Motor neuron (in vitro differentiated cells): ENCODE results near the gene HOXD4. TPM values are rescaled to one million over a fixed set of nuclear protein-coding genes. Genes with fewer than 3 reads are reported as not detected.

ENCODE experiments used
- ATAC-seq, 8 experiments: fragments of 200-7000 bp; cut with Tn5 transposase; replicated peaks in 6 of 8; 2 replicates each; pipeline ENCODE4 v1.8.0; 2021; ENCODE audit warnings: mild to moderate bottlenecking in 8 of 8, moderate library complexity in 8 of 8
- H3K27ac ChIP-seq, 2 donors: fragments of 250-450 bp; sonication (Bioruptor Pico); 2 replicates each; pipeline ENCODE4 v1.9.0; 2021; ENCODE audit warnings: antibody characterized with exemption in 2 of 2, mild to moderate bottlenecking in 2 of 2, moderate library complexity in 1 of 2
- H3K4me1 ChIP-seq, 2 donors: fragments of 250-450 bp; sonication (Bioruptor Pico); replicated peaks in 1 of 2; 2 replicates each; pipeline ENCODE4 v1.6.1; 2021; ENCODE audit warnings: antibody characterized with exemption in 2 of 2, mild to moderate bottlenecking in 2 of 2, moderate library complexity in 1 of 2
- H3K4me3 ChIP-seq, 5 donors: fragments of 250-450 bp; sonication (Bioruptor Pico); 2 replicates each; pipeline ENCODE4 v1.9.0; 2021; ENCODE audit warnings: antibody characterized with exemption in 5 of 5, mild to moderate bottlenecking in 5 of 5, moderate library complexity in 4 of 5
- WGBS, 10 experiments: fragments of 450-650 bp; shearing (Covaris generic); methylation state at CpG; one replicate each; pipeline ENCODE4 v1.0.0; 2022; 5-methylcytosine and 5-hydroxymethylcytosine counted together
- in situ Hi-C, 9 experiments: fragments of 400-800 bp; cut with MboI; loops; one replicate each; pipeline ENCODE4 v1.15.0; 2021; ENCODE audit warnings: low sequenced_read_pairs in 9 of 9, low pct_unique_long_range_greater_than_20kb in 2 of 9; ENCODE audit not compliant: unreplicated experiment in 9 of 9
- total RNA-seq, 8 experiments: library from RNA; unstranded; fragments of 300-600 nt; gene quantifications; 2 replicates each; pipeline versions ENCODE4 v1.2.3 to v1.2.4, GENCODE V29; 2022

Gene HOXD4
- total RNA-seq, 8 experiments from 2014 or later = 6.6 to 51.2 (median 20.2) TPM

- in situ Hi-C loops = no loop called here
- 40 to 85% (median 60%) methylated on average over 1 to 2 of the region's 2 CpGs; no CpG with 5 or more reads in 4 of the 10 experiments for WGBS, 10 experiments
- H3K4me1 ChIP-seq = peaks cover 46 to 70% of the 10 kb centered on the region in 2 donors
- ATAC-seq = no peak
- no peak overlapping the region for H3K27ac ChIP-seq
- H3K4me3 ChIP-seq = no peak overlapping the region
Observed at GRCh38 chr2:176169711-176170110, 18.4 kb downstream of the HOXD4 start.

GRCh38 chr2:176170602-176171305 lies 19.4 kb downstream of the HOXD4 start:
- Histone ChIP-seq H3K27ac (peak overlapping the region; percentile 94 to 95), H3K4me3 (peak overlapping the region in 4 of 5 donors; percentile 32 to 50 (median 44)), H3K4me1 (peaks cover 51 to 74% of the 10 kb centered on the region in 2 donors)
- 13 to 100% (median 17%) methylated on average over 1 of the region's 1 CpG; no CpG with 5 or more reads in 7 of the 10 experiments for WGBS, 10 experiments
- in situ Hi-C loops = no loop called here
- ATAC-seq = peak in 7 of 8 experiments; percentile 35 to 78 (median 52)

- WGBS, 10 experiments = 0 to 5% (median 2%) methylated on average over 1 to 19 of the region's 51 CpGs; no CpG with 5 or more reads in 6 of the 10 experiments
- Histone ChIP-seq H3K4me1 (peaks cover 51 to 74% of the 10 kb centered on the region in 2 donors), H3K27ac (peak overlapping the region; percentile 94 to 95), H3K4me3 (peak overlapping the region; percentile 28 to 50 (median 39))
- in situ Hi-C loops = no loop called here
- peak in 5 of 8 experiments; percentile 33 to 41 (median 38) for ATAC-seq
Observed at GRCh38 chr2:176171351-176172006, 20.1 kb downstream of the HOXD4 start.

- no peak for ATAC-seq
- 0 to 100% (median 53%) methylated on average over 1 to 14 of the region's 60 CpGs; no CpG with 5 or more reads in 2 of the 10 experiments for WGBS, 10 experiments
- Histone ChIP-seq H3K4me3 (peak overlapping the region; percentile 28 to 50 (median 39)), H3K27ac (peak overlapping the region; percentile 94 to 95), H3K4me1 (peaks cover 54 to 77% of the 10 kb centered on the region in 2 donors)
- in situ Hi-C loops = no loop called here
Observed at GRCh38 chr2:176172007-176172894, 20.9 kb downstream of the HOXD4 start.

- Histone ChIP-seq H3K4me1 (peaks cover 57 to 81% of the 10 kb centered on the region in 2 donors), H3K4me3 (peak overlapping the region; percentile 28 to 50 (median 39)), H3K27ac (peak overlapping the region; percentile 94 to 95)
- ATAC-seq = no peak
- 2 to 100% (median 11%) methylated on average over 3 to 14 of the region's 14 CpGs; no CpG with 5 or more reads in 1 of the 10 experiments for WGBS, 10 experiments
- in situ Hi-C loops = no loop called here
Observed at GRCh38 chr2:176172895-176173566, 21.7 kb downstream of the HOXD4 start.

- in situ Hi-C loops = no loop called here
- H3K27ac ChIP-seq = peak overlapping the region; percentile 94 to 95
- peaks cover 58 to 79% of the 10 kb centered on the region in 2 donors for H3K4me1 ChIP-seq
- WGBS, 10 experiments = 0 to 91% (median 0%) methylated on average over 1 to 7 of the region's 7 CpGs
- no peak for ATAC-seq
- H3K4me3 ChIP-seq = peak overlapping the region; percentile 28 to 50 (median 39)
Observed at GRCh38 chr2:176173567-176174381, 22.4 kb downstream of the HOXD4 start.

GRCh38 chr2:176174382-176174823 lies 23.1 kb downstream of the HOXD4 start:
- in situ Hi-C loops = no loop called here
- ATAC-seq = peak in 5 of 8 experiments; percentile 26 to 40 (median 35)
- whole genome bisulfite sequencing, 10 experiments = 0 to 96% (median 6%) methylated on average over 3 to 8 of the region's 14 CpGs; no CpG with 5 or more reads in 1 of the 10 experiments
- peaks cover 58 to 73% of the 10 kb centered on the region in 2 donors for H3K4me1 ChIP-seq
- H3K27ac ChIP-seq = peak overlapping the region; percentile 94 to 95
- peak overlapping the region; percentile 28 to 50 (median 39) for H3K4me3 ChIP-seq

- Histone ChIP-seq H3K4me3 (peak overlapping the region; percentile 28 to 50 (median 39)), H3K4me1 (peaks cover 54 to 70% of the 10 kb centered on the region in 2 donors), H3K27ac (peak overlapping the region; percentile 94 to 95)
- ATAC-seq = peak in 5 of 8 experiments; percentile 42 to 57 (median 52)
- in situ Hi-C loops = no loop called here
- WGBS, 10 experiments = 0 to 88% (median 1%) methylated on average over 5 to 13 of the region's 47 CpGs; no CpG with 5 or more reads in 6 of the 10 experiments
Observed at GRCh38 chr2:176174824-176175708, 23.7 kb downstream of the HOXD4 start.

GRCh38 chr2:176175709-176176607 lies 24.6 kb downstream of the HOXD4 start:
- in situ Hi-C loops = no loop called here

GRCh38 chr2:176177580-176178037 lies 26.3 kb downstream of the HOXD4 start:
- in situ Hi-C loops = no loop called here
- no peak for ATAC-seq
- peak overlapping the region; percentile 28 to 44 (median 31) for H3K4me3 ChIP-seq
- peaks cover 35 to 45% of the 10 kb centered on the region in 2 donors for H3K4me1 ChIP-seq
- WGBS, 10 experiments = 0 to 100% (median 17%) methylated on average over 1 to 3 of the region's 12 CpGs; no CpG with 5 or more reads in 7 of the 10 experiments
- H3K27ac ChIP-seq = peak overlapping the region; percentile 94 to 96

More at GRCh38 chr2:176175709-176176607, 24.6 kb downstream of the HOXD4 start:
- Histone ChIP-seq H3K27ac (peak overlapping the region; percentile 94 to 95), H3K4me1 (peaks cover 45 to 61% of the 10 kb centered on the region in 2 donors), H3K4me3 (peak overlapping the region; percentile 28 to 50 (median 39))
- ATAC-seq = no peak
- WGBS, 10 experiments = 8 to 80% (median 52%) methylated on average over 1 to 5 of the region's 7 CpGs; no CpG with 5 or more reads in 4 of the 10 experiments
